CD4-positive, alpha-beta T cell treated with Interleukin-2 at 100 ng/mL for 4 hours (primary cell): ENCODE results near the gene COL8A2.

ENCODE experiments used
- DNase-seq: peaks from one replicate; pipeline ENCODE4 v3.0.0-alpha.2; 2020; ENCODE audit warnings: low spot score

COL8A2 gene

GRCh38 chr1:36157973-36158826 is 33.2 kb upstream of the COL8A2 start:
- no peak for DNase-seq

- no peak for DNase-seq
Measured at GRCh38 chr1:36157115-36157903, 32.3 kb upstream of the COL8A2 start.

- peak; percentile 51 for DNase-seq
Measured at GRCh38 chr1:36156329-36157114, 31.5 kb upstream of the COL8A2 start.

- DNase-seq = peak; percentile 88
Measured at GRCh38 chr1:36155408-36156328, 30.6 kb upstream of the COL8A2 start, which contains the start of gene MAP7D1. Gene MAP7D1 (plus strand): TSS chr1:36156160. CDS start chr1:36156418, 258 bp downstream.

GRCh38 chr1:36154765-36155407 is 29.9 kb upstream of the COL8A2 start:
- no peak for DNase-seq

GRCh38 chr1:36154335-36154734 is 29.3 kb upstream of the COL8A2 start:
- DNase-seq = no peak

GRCh38 chr1:36153476-36153875 is 28.5 kb upstream of the COL8A2 start:
- DNase-seq = no peak

GRCh38 chr1:36151845-36152203 is 26.8 kb upstream of the COL8A2 start:
- DNase-seq = peak; percentile 60

GRCh38 chr1:36151134-36151844 is 26.3 kb upstream of the COL8A2 start:
- no peak for DNase-seq

GRCh38 chr1:36150296-36151133 is 25.5 kb upstream of the COL8A2 start:
- DNase-seq = peak; percentile 82

GRCh38 chr1:36149973-36150295 is 24.9 kb upstream of the COL8A2 start:
- no peak for DNase-seq

GRCh38 chr1:36149237-36149972 is 24.4 kb upstream of the COL8A2 start, which contains the start of gene TRAPPC3:
Gene TRAPPC3 (minus strand): TSS chr1:36149486. CDS start chr1:36149378, 108 bp downstream.
- DNase-seq = peak; percentile 99

GRCh38 chr1:36148821-36149236 is 23.8 kb upstream of the COL8A2 start:
- DNase-seq = no peak

GRCh38 chr1:36144413-36144812 is 19.4 kb upstream of the COL8A2 start:
- DNase-seq = no peak

- no peak for DNase-seq
Measured at GRCh38 chr1:36143424-36143823, 18.4 kb upstream of the COL8A2 start.

GRCh38 chr1:36142121-36142520 is 17.1 kb upstream of the COL8A2 start:
- no peak for DNase-seq

- no peak for DNase-seq
Measured at GRCh38 chr1:36139521-36139920, 14.5 kb upstream of the COL8A2 start.

- DNase-seq = no peak
Measured at GRCh38 chr1:36137776-36138175, 12.8 kb upstream of the COL8A2 start.
